GM19467 (cell line): ENCODE measurements around the gene SULF2.

ENCODE experiments used
- ATAC-seq: cut with Tn5 transposase; IDR thresholded peaks from one replicate; pipeline ENCODE4 v1.9.1; 2021; ENCODE audit warnings: mild to moderate bottlenecking, moderate library complexity; ENCODE audit not compliant: unreplicated experiment

The SULF2 gene

DNA sequence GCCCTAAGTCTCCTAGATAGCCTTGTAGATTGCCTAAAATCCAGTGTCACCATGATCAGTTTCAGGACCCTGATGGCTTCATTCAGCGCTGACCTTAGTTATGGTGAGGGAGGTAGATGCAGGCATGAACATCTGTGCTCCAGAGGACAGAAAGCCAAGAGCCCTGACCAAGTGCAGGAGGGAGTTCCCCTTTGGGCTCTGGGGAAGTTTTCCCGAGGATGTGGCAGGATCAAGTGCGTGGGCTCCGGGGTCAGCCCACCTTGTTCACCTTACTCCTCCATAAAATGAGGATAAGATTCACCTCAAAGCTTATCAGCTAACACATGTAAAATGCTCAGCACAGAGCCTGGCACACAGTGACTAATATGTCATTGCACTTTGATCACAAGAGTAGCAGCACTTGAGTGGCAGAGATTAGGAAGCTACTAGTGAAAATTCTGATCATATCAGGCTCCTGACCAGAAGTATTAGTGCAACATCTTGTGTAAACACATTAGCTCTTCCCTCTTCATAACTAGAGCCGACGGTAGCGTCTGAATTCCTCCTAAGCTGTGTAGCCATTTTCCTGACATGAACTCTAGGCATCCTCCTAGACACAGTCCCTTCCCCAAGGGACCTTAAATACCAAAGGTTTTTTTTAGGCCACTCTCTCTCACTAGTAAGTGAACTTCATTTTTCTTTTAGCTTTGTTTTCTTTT, 125.2 kb downstream of the SULF2 start:
- ATAC-seq, result no peak

DNA sequence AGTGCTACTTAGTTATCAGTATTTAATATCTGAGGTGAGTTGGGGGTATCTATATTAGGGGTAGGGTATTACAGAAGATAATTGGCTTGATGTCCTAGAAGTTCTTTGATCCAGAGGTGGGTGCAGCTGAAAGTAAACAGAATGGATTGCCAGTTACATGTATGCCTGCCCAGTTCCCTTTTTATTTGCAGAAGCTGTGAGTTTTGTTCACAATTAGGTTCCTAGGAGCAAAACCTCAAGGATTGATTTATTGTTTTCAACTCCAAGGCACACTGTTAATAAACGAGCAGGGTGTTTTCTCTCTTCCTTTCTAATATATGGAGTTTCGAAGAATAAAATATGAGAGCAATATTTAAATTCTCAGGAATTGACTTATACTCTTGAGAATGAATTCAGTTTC, 129.0 kb downstream of the SULF2 start:
- no peak for ATAC-seq

DNA sequence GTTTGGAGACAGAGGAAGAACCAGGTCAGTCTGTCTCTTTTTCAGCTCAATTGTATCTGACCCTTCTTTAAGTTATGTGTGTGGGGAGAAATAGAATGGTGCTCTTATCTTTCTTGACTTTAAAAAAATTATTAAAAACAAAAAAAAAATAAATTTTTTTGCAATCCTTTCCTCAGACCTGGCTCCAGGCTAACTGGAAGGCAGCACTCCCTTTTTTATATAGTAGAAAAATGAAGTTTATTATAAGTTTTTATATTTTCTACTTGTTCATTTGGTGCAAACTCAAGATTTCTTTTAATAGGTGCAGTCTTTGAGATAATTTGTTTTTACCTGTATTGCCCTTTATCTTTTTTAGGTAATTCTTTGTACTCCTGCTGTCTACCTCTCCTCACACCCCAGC, 129.6 kb downstream of the SULF2 start:
- ATAC-seq, result no peak

DNA sequence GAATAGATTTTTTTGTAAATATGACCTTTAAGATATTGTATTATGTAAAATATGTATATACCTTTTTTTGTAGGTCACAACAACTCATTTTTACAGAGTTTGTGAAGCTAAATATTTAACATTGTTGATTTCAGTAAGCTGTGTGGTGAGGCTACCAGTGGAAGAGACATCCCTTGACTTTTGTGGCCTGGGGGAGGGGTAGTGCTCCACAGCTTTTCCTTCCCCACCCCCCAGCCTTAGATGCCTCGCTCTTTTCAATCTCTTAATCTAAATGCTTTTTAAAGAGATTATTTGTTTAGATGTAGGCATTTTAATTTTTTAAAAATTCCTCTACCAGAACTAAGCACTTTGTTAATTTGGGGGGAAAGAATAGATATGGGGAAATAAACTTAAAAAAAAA, 130.9 kb downstream of the SULF2 start:
- no peak for ATAC-seq

DNA sequence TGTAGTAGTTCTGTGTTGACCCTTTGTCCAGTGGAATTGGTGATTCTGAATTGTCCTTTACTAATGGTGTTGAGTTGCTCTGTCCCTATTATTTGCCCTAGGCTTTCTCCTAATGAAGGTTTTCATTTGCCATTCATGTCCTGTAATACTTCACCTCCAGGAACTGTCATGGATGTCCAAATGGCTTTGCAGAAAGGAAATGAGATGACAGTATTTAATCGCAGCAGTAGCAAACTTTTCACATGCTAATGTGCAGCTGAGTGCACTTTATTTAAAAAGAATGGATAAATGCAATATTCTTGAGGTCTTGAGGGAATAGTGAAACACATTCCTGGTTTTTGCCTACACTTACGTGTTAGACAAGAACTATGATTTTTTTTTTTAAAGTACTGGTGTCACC, 131.4 kb downstream of the SULF2 start:
- ATAC-seq, result no peak

DNA sequence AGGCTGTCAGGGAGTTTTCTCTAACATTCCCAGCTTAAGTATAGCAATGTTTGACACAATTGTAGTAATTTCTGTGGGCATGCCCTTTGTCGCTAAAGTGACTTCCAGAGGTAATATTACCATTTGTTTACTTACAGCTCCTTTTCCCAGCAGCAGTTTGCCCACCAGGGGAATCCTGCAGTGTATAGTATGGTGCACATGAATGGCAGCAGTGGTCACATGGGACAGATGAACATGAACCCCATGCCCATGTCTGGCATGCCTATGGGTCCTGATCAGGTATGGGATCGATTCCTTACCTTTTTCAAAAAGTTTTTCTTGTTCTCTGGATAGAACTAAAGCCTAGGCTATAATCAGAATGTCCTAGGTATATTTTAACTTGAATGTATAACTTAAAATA, 132.5 kb downstream of the SULF2 start:
- no peak for ATAC-seq

DNA sequence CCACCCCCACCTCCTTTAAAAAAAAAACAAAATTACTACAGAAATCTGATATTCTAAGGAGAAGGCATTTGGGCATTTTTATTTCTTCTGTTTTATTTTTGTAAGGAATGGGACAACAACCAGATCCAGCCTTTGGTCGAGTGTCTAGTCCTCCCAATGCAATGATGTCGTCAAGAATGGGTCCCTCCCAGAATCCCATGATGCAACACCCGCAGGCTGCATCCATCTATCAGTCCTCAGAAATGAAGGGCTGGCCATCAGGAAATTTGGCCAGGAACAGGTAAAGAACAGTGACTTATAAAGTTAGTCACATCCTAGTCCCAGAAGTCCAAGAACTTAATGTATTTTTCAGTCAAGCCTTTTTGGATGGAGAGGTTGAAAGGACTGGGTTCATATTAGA, 133.0 kb downstream of the SULF2 start:
- no peak for ATAC-seq

DNA sequence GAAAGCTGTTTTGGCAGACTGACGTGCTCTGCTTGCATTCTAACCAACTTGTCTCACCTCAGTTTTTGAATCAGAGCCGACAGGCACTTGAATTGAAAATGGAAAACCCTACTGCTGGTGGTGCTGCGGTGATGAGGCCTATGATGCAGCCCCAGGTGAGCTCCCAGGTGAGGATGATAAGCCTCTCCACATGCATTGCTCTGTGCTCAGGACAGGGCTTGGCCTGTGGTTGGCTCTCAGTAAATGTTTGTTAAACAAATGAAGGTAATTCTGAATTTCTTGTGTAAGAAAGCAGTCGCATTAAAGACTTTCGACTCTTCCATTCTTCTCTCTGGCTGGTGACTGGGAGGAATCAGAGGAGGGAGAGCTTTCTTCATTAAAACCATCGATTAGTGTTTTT, 136.3 kb downstream of the SULF2 start:
- ATAC-seq, result no peak

DNA sequence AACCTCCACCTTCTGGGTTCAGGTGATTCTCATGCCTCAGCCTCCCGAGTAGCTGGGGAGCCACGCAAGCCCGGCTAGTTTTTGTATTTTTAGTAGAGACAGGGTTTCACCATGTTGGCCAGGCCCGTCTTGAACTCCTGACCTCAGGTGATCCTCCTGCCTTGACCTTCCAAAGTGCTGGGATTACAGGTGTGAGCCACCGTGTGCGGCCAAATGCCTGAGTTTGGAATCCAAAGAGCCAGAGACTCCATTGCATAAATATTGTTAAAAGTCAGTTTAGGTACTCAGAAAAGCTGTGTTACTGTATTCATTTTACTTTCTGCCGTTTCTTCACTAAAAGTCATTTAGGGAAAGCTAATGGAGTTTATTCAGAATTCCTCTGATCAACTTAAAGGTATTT, 137.3 kb downstream of the SULF2 start:
- ATAC-seq, result no peak

DNA sequence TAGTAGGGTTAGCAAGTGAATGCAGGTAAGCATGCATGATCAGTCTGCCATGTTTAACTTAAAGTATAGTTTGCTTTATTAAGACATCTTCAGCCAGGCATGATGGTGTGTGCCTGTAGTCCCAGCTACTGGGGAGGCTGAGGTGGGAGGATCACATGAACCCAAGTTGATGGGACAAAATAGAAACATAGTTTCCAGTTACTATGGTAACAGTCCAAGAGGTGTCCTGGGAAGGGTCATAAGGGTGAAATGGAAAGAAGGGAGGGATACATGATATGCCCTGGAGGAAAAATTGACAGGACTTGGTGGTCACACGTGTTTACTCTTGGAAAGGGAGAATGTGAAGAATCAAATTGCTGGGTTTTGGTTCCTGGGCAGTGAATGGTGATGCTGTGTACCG, 139.6 kb downstream of the SULF2 start:
- no peak for ATAC-seq

DNA sequence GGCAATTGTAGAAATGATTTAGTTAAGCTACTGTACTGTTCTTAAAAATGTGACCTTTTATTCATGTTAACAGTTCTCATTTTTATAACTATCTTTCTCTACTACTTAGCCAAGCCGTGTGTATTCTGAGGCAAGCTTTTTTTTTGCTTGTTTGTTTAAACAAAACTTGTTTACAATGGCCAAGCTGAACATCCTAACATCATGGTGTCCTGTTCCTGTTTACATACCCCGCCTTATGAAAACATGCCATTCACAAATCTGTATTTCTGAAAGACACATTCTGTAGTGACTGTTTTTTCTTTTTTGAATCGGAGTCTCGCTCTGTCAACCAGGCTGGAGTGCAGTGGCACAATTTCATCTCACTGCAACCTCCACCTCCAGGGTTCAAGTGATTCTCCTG, 142.7 kb downstream of the SULF2 start:
- no peak for ATAC-seq

DNA sequence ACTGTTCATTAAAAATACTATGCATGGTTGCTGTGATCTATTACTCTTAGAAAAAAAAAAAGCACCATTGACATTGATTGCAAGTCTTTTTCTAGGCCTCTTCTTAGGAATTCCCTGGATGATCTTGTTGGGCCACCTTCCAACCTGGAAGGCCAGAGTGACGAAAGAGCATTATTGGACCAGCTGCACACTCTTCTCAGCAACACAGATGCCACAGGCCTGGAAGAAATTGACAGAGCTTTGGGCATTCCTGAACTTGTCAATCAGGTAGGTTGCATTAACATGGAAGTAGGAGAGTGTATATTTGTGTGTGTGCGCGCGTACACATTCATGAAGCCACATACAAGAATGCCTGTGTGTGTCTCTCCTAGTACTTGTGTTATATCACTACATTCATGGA, 143.2 kb downstream of the SULF2 start:
- ATAC-seq, result no peak

DNA sequence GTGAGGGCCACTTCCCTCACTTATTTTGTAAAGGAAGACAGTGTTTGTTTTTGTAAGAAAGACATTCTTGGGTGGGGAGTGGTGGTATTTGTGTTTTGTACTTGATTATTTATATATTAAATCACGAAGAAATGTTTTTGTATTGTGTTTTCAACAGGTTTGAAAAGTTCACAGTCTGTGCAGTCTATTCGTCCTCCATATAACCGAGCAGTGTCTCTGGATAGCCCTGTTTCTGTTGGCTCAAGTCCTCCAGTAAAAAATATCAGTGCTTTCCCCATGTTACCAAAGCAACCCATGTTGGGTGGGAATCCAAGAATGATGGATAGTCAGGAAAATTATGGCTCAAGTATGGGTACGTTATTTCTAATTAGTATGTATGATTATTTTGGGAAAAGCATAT, 146.4 kb downstream of the SULF2 start:
- ATAC-seq, result no peak

DNA sequence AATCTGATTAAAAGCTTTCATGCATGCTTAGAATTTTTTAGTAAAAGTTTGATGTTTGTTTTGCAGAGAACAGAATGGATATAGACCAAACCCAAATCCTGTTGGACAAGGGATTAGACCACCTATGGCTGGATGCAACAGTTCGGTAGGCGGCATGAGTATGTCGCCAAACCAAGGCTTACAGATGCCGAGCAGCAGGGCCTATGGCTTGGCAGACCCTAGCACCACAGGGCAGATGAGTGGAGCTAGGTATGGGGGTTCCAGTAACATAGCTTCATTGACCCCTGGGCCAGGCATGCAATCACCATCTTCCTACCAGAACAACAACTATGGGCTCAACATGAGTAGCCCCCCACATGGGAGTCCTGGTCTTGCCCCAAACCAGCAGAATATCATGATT, 150.0 kb downstream of the SULF2 start:
- ATAC-seq, result no peak

DNA sequence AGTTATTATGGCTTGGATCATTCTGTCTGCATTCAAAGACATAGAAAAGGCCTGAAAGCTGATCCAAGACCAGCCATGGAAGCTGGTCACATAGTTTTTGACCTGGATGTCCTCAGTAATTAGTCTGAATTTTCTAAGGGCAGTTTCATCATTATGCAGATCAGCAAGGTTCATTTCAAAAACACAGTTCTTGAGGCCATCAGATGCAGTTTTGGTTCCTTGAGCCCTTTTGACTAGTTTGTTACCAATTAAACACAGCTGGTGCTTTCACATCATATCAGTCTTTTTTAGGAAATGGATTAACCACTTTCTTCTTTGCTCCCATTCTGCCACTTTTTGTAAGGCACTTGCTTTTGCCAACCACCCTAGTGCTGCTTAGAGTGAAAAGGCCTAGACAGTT, 154.2 kb downstream of the SULF2 start:
- ATAC-seq, result no peak

DNA sequence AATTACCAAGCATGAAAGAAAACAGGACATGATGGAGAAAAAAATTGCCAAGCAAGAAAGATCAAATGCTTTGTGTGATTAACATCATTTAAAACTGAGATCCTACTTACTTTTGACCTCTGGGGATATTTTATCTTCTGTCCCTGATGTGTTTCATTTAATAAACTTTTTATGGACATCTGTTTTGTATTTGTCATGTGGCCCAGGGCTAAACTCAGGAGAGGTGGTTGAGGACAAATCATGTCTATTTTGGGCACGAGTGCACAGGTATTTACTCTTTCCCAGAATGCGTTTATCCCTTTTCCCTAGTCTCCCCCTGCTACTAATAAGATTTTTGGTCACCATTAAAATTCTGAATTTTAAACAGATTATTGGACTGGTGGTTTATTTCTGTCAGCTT, 155.4 kb downstream of the SULF2 start:
- ATAC-seq, result no peak

DNA sequence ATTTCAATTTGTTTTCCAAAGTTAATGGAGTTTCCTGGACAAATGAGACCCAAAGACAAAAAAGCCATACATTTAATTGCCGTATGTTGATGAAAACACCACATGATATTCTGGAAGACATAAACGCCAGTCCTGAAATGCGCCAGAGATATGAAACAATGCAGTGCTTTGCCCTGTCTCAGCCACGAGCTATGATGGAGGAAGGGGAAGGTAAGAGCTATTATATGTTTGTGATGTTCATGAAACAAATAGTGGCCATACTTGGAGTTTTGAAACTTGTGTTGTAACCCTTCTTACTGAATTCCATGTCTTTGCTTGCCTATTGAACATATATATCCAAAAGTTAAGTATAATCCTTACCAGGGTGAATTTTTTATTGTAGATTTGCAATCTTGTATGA, 157.7 kb downstream of the SULF2 start:
- ATAC-seq, result no peak

DNA sequence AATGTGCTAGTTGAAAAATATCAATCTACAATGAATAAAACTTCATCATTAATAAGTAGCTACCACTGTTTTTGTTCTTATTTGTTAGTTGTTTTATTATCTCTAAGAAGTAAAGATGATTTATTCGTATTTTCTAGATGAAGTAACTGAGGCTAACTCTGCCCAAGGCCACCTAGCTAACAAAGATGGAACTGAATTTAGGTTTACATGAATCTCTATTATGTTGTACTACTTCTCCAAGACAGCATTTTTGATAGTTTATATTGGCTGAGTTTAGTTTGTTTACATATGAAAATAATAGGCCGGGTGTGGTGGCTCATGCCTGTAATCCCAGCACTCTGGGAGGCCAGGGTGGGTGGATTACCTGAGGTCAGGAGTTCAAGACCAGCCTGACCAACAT, 162.1 kb downstream of the SULF2 start:
- no peak for ATAC-seq

DNA sequence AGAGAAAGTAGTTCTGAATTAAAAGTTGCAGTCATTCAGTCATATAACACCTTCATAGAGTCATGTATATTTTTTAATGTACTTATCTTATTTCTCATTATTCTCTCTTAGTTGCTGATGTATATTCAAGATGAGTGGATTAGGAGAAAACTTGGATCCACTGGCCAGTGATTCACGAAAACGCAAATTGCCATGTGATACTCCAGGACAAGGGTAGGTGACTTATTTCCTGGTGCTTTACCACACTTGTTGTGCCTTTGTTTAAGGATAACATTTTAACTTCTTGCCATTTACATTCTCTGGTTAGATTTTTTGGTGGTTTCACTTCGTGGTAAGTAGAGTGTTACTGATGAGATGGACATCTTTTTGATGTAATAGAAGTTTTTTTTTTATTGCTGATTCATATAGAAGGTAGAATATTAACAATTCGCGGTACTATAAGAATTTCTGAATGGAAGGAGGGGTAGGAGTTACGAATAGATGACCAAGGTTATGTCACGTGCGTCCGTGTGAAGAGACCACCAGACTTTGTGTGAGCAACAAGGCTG, 163.1 kb downstream of the SULF2 start:
- no peak for ATAC-seq

DNA sequence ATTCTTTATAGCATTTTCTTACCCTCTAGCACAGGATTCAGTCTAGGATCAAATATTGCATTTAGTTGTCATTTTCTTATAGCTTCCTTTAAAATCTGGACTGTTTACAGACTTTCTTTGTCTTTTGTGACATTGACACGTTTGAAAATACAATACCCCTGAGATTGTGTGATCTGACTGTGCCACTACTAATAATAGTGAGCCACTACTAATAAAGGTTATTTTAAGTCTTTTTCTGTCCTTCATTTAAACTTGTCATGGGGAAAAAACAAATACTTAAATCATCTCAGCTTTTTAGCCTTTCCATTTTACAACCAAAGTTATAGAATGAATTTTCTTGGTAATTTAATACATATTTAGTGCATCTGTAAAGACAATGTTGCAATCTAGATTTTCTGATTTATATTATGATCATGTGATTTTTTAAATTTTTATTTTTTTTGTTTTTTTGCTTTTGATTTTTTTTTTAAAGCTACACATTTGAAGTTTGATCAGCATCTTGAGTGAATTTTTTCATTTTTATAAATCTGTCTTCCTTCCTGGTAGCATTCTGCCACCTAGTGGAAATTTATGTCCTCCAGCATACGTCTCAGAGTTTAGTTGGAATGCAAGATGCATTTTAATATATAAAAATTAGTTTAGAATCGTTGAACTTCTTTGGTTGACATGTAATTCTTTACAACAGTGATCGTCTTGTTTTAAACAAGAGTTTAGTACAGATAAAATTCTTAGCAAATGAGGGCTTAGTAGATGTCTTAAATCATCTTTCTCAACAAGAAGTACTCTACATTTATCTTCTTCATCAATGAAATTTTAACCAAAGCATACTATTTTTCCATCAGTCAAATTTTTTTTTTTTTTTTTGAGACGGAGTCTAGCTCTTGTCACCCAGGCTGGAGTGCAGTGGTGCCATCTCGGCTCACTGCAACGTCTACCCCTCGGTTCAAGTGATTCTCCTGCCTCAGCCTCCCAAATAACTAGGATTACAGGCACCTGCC, 164.2 kb downstream of the SULF2 start:
- no peak for ATAC-seq

DNA sequence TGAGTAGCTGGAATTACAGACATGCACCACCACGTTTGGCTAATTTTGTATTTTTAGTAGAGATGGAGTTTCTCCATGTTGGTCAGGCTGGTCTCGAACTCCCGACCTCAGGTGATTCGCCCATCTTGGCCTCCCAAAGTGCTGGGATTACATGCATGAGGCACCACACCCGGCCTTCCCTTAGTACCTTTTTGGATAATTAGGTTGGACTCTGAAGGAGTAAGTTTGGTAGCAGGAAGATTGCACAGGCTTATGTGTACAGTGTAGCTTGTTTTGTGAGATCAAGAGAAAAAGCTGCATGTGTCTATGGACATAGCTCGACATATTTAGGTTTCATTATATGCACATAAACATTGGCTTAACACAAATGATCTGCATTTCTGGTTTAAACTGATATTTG, 166.8 kb downstream of the SULF2 start:
- ATAC-seq, result no peak

DNA sequence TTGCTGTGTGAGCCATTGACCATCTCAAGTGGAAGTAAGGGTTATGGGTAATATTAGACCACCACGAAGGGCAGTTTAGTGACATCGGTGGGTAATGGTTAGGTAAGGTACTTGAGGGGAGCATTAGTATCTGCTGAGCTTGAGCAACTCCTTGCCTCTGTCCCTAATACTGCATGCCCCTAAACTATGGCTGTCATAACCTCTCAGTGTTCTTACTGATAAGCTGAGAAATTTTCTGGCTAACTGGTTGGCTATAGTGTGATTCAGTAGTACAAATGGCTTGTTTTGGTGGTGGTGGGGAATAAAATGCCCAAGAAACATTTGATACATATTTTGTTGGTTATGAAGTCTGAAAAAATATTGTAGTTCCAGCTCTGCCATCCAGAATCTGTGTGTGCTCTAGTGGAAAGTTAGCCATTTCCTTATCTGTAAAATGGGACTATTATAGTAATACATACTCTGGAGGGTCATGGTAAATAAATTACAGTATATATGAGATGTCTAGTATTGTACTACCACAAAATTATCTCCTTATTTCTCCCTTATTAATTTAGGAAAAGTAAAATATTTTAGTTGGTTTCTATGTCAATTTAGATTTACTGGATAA, 170.5 kb downstream of the SULF2 start:
- no peak for ATAC-seq
